ENCODE measurements around the gene SYT17.
"Not testable (repeated sequence)": the region's sequence is repeated elsewhere in the genome, so short reads cannot be mapped to it uniquely, and the experiment has no call there.

Gene SYT17

GRCh38 chr16:19173649-19174383 lies 5.8 kb downstream of the SYT17 start:
- no peak for DNase-seq (ENCODE audit: low spot score)
- no peak for FAIRE-seq

GRCh38 chr16:19174478-19174877 lies 6.4 kb downstream of the SYT17 start:
- DNase-seq (ENCODE audit: low spot score) = no peak
- FAIRE-seq = no peak

GRCh38 chr16:19175492-19176262 lies 7.6 kb downstream of the SYT17 start:
- FAIRE-seq = no peak
- DNase-seq (ENCODE audit: low spot score) = no peak

- no peak for DNase-seq (ENCODE audit: low spot score)
- no peak for FAIRE-seq
Measured at GRCh38 chr16:19177111-19177739, 9.2 kb downstream of the SYT17 start.

- DNase-seq (ENCODE audit: low spot score) (no peak), FAIRE-seq (no peak)
Measured at GRCh38 chr16:19179546-19180490, 11.8 kb downstream of the SYT17 start.

- DNase-seq (ENCODE audit: low spot score) (no peak), FAIRE-seq (no peak)
Measured at GRCh38 chr16:19180741-19181140, 12.7 kb downstream of the SYT17 start.

- no peak for DNase-seq (ENCODE audit: low spot score)
- no peak for FAIRE-seq
Measured at GRCh38 chr16:19182481-19182880, 14.4 kb downstream of the SYT17 start.

GRCh38 chr16:19183187-19183586 lies 15.1 kb downstream of the SYT17 start:
- FAIRE-seq = no peak
- no peak for DNase-seq (ENCODE audit: low spot score)

GRCh38 chr16:19184823-19185509 lies 16.9 kb downstream of the SYT17 start:
- DNase-seq (ENCODE audit: low spot score) (no peak), FAIRE-seq (no peak)

- FAIRE-seq (no peak), DNase-seq (ENCODE audit: low spot score) (no peak)
Measured at GRCh38 chr16:19185510-19185851, 17.4 kb downstream of the SYT17 start.

GRCh38 chr16:19186408-19186807 lies 18.4 kb downstream of the SYT17 start:
- no peak for FAIRE-seq
- DNase-seq (ENCODE audit: low spot score) = no peak

GRCh38 chr16:19187961-19188360 lies 19.9 kb downstream of the SYT17 start:
- not testable (repeated sequence) for FAIRE-seq; DNase-seq (ENCODE audit: low spot score)

GRCh38 chr16:19188406-19188805 lies 20.4 kb downstream of the SYT17 start:
- no peak for FAIRE-seq
- DNase-seq (ENCODE audit: low spot score) = no peak

- DNase-seq (ENCODE audit: low spot score) (no peak), FAIRE-seq (no peak)
Measured at GRCh38 chr16:19192865-19193264, 24.8 kb downstream of the SYT17 start.

GRCh38 chr16:19196871-19197270 lies 28.8 kb downstream of the SYT17 start:
- FAIRE-seq = no peak

GRCh38 chr16:19203374-19203966 lies 35.4 kb downstream of the SYT17 start:
- FAIRE-seq = no peak
- DNase-seq (ENCODE audit: low spot score) = no peak

More at GRCh38 chr16:19196871-19197270, 28.8 kb downstream of the SYT17 start:
- no peak for DNase-seq (ENCODE audit: low spot score)

GRCh38 chr16:19210280-19210924 lies 42.4 kb downstream of the SYT17 start:
- DNase-seq (ENCODE audit: low spot score) (no peak), FAIRE-seq (no peak)

- no peak for DNase-seq (ENCODE audit: low spot score)
- no peak for FAIRE-seq
Measured at GRCh38 chr16:19210968-19211367, 42.9 kb downstream of the SYT17 start.

- FAIRE-seq = no peak
- no peak for DNase-seq (ENCODE audit: low spot score)
Measured at GRCh38 chr16:19212059-19212458, 44.0 kb downstream of the SYT17 start.

GRCh38 chr16:19213885-19214284 lies 45.8 kb downstream of the SYT17 start:
- FAIRE-seq (no peak), DNase-seq (ENCODE audit: low spot score) (no peak)

Data from RCC 7860 (cell line).